ENCODE results near the gene ATP11A. TPM values are rescaled to one million over a fixed set of nuclear protein-coding genes. Genes with fewer than 3 reads are reported as not detected.
"Not testable (repeated sequence)": the region's sequence is repeated elsewhere in the genome, so short reads cannot be mapped to it uniquely, and the experiment has no call there.

The ATP11A gene
- total RNA-seq, 1 experiment from 2014 or later, result 41.2 TPM

- Mint-ChIP-seq H3K27me3 (ENCODE audit: insufficient read depth, unreplicated experiment) (no peaks in the 10 kb centered on the region), H3K9me3 (ENCODE audit: unreplicated experiment) (no peaks in the 10 kb centered on the region), H3K36me3 (ENCODE audit: insufficient read depth, unreplicated experiment) (peaks cover 32% of the 10 kb centered on the region), H3K4me1 (ENCODE audit: insufficient read depth, unreplicated experiment) (no peaks in the 10 kb centered on the region), H3K27ac (ENCODE audit: low read depth, unreplicated experiment) (no peak overlapping the region), H3K4me3 (ENCODE audit: unreplicated experiment) (no peak overlapping the region)
- intact Hi-C loops (cut with micrococcal nuclease), result no loop called here
- TF ChIP-seq CTCF (IDR thresholded peaks at IDR 0.05; ENCODE audit: unreplicated experiment), result no peak
- POLR2A ChIA-PET, result no interaction called here
- CTCF ChIA-PET, result no interaction called here
- no peak for DNase-seq (ENCODE audit: unreplicated experiment)
- BruUV-seq (replicated peaks), result no TSS peak
Measured at GRCh38 chr13:112838842-112839117, 148.9 kb downstream of the ATP11A start.

- H3K9me3 Mint-ChIP-seq (ENCODE audit: unreplicated experiment), result no peaks in the 10 kb centered on the region
- H3K4me3 Mint-ChIP-seq (ENCODE audit: unreplicated experiment), result no peak overlapping the region
- intact Hi-C loops (cut with micrococcal nuclease), result no loop called here
- no peak for TF ChIP-seq CTCF (IDR thresholded peaks at IDR 0.05; ENCODE audit: unreplicated experiment)
- POLR2A ChIA-PET, result no interaction called here
- H3K27ac Mint-ChIP-seq (ENCODE audit: low read depth, unreplicated experiment), result no peak overlapping the region
- BruUV-seq (replicated peaks), result no TSS peak
- CTCF ChIA-PET, result no interaction called here
- H3K4me1 Mint-ChIP-seq (ENCODE audit: insufficient read depth, unreplicated experiment), result no peaks in the 10 kb centered on the region
- no peaks in the 10 kb centered on the region for H3K27me3 Mint-ChIP-seq (ENCODE audit: insufficient read depth, unreplicated experiment)
- no peak for DNase-seq (ENCODE audit: unreplicated experiment)
- peaks cover 29% of the 10 kb centered on the region for H3K36me3 Mint-ChIP-seq (ENCODE audit: insufficient read depth, unreplicated experiment)
Measured at GRCh38 chr13:112839356-112840105, 149.7 kb downstream of the ATP11A start.

GRCh38 chr13:112840472-112841302, 150.8 kb downstream of the ATP11A start:
- ChIA-PET CTCF (no interaction called here), POLR2A (no interaction called here)
- DNase-seq (ENCODE audit: unreplicated experiment), result no peak
- Mint-ChIP-seq H3K9me3 (ENCODE audit: unreplicated experiment) (no peaks in the 10 kb centered on the region), H3K27me3 (ENCODE audit: insufficient read depth, unreplicated experiment) (no peaks in the 10 kb centered on the region), H3K36me3 (ENCODE audit: insufficient read depth, unreplicated experiment) (peaks cover 26% of the 10 kb centered on the region), H3K4me1 (ENCODE audit: insufficient read depth, unreplicated experiment) (no peaks in the 10 kb centered on the region), H3K4me3 (ENCODE audit: unreplicated experiment) (no peak overlapping the region), H3K27ac (ENCODE audit: low read depth, unreplicated experiment) (no peak overlapping the region)
- intact Hi-C loops (cut with micrococcal nuclease), result no loop called here
- no peak for TF ChIP-seq CTCF (IDR thresholded peaks at IDR 0.05; ENCODE audit: unreplicated experiment)
- BruUV-seq (replicated peaks), result no TSS peak

GRCh38 chr13:112841303-112842015, 151.6 kb downstream of the ATP11A start:
- intact Hi-C loops (cut with micrococcal nuclease); CTCF ChIA-PET; H3K9me3 Mint-ChIP-seq (ENCODE audit: unreplicated experiment); POLR2A ChIA-PET; H3K4me3 Mint-ChIP-seq (ENCODE audit: unreplicated experiment); BruUV-seq (replicated peaks); H3K4me1 Mint-ChIP-seq (ENCODE audit: insufficient read depth, unreplicated experiment); H3K27ac Mint-ChIP-seq (ENCODE audit: low read depth, unreplicated experiment); H3K27me3 Mint-ChIP-seq (ENCODE audit: insufficient read depth, unreplicated experiment); DNase-seq (ENCODE audit: unreplicated experiment): not testable (repeated sequence)
- H3K36me3 Mint-ChIP-seq (ENCODE audit: insufficient read depth, unreplicated experiment), result peaks cover 20% of the 10 kb centered on the region

Data from MCF 10A (cell line).